Activated T-cell treated with anti-CD3 and anti-CD28 coated beads for 24 hours (primary cell): ENCODE data around the gene SPTY2D1.
"Not testable (repeated sequence)": the region's sequence is repeated elsewhere in the genome, so short reads cannot be mapped to it uniquely, and the experiment has no call there.

Source experiments
- DNase-seq: peaks from one replicate; pipeline ENCODE4 v3.0.0-alpha.2; 2020; ENCODE audit warnings: low read depth

Gene SPTY2D1, protein sequence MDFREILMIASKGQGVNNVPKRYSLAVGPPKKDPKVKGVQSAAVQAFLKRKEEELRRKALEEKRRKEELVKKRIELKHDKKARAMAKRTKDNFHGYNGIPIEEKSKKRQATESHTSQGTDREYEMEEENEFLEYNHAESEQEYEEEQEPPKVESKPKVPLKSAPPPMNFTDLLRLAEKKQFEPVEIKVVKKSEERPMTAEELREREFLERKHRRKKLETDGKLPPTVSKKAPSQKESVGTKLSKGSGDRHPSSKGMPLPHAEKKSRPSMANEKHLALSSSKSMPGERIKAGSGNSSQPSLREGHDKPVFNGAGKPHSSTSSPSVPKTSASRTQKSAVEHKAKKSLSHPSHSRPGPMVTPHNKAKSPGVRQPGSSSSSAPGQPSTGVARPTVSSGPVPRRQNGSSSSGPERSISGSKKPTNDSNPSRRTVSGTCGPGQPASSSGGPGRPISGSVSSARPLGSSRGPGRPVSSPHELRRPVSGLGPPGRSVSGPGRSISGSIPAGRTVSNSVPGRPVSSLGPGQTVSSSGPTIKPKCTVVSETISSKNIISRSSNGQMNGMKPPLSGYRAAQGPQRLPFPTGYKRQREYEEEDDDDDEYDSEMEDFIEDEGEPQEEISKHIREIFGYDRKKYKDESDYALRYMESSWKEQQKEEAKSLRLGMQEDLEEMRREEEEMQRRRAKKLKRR

DNA sequence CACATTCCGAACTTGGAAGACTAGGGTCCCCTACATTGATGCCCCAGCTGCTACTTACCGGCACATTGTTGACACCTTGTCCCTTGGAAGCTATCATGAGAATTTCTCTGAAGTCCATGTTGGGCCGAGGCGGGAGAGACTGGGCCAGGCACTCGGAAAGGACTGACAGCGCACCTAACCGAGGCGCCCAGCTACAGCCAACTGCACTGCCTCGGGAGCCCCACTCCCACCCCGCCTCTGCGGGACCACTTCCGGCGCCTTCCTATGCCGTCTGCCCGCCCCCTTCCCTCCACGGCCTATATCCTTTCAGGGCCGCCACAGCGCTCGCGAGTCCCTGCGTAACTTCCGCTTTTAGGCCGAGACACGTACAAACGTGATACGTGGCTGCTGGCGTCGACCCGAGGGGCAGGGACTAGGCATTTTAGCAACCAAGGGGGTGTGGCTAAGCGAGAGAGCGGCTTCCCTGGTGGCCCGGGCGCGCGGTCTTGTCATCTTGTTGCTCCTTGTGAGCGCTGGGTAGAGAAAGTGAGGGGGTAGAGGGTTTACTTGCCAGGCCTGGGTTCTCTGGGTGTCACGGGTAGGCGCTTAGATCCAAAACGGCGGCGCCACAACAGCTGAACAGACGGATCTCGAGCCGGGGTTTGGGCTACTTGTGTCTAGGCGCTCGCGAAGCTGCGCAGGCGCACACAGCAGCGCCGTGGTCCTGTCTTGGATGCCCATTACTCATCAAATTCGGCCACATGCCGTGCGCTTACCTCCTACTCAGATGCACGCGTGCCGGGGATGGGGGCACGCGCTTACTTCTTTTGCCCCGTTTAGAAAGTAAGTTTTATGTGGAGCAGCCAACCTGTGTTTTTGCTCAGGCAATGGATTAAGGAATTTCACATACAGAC lies at the start of gene SPTY2D1:
SPTY2D1 (minus strand) TSS at position 203 of the 893 bp plus-strand sequence; CDS start at position 118, 85 bp downstream.
- DNase-seq = peak; percentile 97

DNA sequence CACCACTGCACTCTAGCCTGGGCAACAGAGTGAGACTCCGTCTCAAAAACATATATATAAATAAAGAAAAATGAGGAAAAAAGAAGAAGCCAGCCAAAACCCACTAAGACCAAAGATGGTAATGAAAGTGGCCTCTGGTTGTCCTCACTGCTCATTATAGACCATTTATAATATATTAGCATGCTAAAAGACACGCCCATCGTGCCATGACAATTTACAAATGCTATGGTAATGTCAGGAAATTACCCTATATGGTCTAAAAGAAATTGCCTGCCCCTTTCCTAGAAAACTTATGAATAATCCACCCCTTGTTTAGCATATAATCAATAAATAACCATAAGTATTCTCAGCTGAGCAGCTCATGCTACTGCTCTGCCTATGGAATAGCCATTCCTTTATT lies 48.3 kb upstream of the SPTY2D1 start:
- DNase-seq = no peak

DNA sequence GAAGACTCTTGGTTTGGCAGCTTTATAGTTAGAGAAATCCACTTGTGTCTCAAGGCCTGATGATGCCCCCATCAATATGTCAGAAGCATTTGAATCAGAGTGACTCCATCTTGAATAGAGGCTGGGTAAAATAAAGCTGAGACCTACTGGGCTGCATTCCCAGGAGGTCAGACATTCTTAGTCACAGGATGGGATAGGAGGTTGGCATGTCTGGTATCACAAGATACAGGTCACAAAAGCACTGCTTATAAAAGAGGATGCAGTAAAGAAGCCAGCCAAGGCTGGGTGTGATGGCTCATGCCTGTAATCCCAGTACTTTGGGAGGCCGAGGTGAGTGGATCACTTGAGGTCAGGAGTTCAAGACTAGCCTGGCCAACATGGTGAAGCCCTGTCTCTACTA lies 47.8 kb upstream of the SPTY2D1 start:
- not testable (repeated sequence) for DNase-seq

DNA sequence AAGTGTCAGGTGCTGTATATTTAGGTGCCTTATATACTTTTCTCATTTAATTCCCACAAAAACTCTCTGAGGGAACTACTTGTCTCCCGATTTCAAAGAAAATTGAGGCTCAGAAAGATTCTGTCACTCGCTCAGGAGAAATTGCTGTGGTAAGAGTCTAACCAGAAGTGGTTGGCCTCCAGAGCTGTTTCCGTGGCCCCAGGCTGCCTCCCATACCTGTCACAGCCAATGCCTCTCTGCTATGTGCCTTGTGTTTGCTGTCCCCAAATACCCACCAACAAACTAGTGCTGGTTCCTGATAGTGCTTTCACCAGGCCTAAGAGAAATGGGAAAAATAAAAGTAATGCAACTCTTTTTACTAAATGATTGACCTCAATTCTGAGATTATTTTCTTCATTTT lies 43.4 kb upstream of the SPTY2D1 start:
- no peak for DNase-seq

DNA sequence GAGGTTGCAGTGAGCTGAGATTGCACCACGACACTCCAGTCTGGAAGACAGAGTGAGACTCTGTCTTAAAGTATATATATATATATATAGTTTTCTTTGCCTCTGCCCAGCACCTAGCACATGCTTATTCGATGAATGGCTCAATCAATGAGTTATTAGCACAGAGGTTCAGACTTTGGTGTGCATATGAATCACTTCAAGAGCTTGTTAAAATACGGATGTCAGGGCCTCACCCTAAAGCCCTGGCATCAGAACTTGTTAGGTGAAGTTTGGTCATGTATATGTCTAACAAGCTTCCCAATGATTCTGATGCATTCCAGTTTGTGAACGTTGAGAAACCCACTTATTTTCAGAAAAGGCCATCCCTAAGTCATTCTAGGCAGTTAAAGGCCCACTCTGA lies 42.7 kb upstream of the SPTY2D1 start:
- DNase-seq = no peak

DNA sequence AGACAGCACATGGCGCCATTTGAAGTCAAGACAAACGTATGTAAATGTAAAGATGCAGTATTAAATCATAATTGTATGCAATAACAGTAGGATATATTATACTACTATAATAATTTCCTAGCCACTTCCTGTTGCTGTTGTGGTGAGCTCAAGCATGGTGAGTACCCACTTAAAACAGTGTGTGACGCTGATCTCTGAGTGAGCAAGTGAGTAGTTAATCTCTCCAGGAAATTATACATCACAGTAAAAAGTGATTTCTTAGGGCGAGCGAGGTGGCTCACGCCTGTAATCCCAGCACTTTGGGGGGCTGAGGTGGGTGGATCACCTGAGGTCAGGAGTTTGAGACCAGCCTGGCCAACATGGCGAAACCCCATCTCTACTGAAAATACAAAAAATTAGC lies 38.1 kb upstream of the SPTY2D1 start:
- peak; percentile 30 for DNase-seq

DNA sequence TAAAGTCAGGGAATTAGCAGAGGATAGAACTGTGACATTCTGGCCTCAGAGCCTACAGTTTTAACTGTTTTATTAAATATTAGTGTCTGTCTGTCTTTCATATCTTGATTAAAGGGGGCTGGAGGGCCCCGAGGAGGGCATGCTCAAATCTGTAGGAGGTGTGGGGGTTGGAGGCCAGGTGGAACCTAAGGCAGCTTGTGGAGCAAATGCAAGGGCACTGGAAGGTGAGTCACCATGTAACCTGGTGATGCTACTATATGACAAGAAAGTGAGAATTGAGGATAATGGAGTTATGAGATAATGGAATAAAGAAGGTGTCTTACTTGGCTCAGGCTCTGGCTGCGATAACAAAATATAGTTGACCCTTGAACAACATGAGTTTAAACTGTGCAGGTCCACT lies 37.1 kb upstream of the SPTY2D1 start:
- DNase-seq = no peak

DNA sequence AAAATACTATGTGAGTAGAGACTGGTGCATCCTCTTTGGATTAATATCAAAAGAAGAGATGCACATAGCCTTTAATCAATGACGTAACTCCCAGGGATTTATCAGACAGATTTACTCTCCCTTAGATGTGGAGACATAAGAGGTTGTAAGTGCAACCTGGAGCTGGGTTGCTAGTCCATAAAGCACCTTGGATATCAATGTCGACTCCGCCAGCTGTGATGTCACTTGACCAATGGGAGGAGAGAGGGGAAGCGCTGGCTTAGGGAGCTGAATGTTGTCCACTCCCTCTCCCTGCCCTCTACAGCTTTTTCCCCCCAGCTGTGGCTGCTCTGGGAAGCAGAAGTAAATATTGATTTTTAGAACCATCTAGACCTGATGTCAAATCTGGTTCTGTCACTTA lies 35.6 kb upstream of the SPTY2D1 start:
- DNase-seq = no peak

DNA sequence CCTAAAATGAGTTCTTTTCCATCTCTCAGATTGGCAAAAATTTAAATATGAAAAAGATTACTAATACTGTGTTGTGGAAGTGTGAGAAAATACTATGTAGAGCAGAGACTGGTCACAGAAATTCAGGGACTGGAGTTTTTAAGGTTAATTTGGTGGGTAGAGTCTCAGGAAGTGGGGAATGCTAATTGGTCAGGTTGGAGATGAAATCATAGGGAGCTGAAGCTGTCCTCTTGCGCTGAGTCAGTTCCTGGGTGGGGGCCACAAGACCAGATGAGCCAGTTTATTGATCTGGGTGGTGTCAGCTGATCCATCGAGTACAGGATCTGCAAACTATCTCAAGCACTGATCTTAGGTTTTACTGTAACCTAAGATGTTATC lies 35.1 kb upstream of the SPTY2D1 start:
- DNase-seq = peak; percentile 21

DNA sequence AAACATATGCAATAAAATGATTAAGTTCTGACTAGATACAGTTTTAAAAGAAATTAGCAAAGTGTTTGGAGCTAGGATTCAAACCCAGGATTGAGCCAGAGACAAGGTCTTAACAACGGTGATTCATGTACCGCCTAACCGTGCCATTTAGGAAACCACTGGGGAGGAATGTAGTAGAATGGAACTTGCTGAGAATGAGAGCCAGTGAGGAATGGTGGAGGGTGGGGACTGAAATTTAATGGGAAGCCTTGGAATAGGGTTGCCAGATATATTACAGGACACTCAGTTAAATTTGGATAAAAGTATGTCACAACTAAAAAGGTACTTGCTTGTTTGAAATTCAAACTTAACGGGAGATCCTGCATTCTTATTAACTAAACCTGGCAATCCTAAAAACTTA lies 34.0 kb upstream of the SPTY2D1 start:
- no peak for DNase-seq

DNA sequence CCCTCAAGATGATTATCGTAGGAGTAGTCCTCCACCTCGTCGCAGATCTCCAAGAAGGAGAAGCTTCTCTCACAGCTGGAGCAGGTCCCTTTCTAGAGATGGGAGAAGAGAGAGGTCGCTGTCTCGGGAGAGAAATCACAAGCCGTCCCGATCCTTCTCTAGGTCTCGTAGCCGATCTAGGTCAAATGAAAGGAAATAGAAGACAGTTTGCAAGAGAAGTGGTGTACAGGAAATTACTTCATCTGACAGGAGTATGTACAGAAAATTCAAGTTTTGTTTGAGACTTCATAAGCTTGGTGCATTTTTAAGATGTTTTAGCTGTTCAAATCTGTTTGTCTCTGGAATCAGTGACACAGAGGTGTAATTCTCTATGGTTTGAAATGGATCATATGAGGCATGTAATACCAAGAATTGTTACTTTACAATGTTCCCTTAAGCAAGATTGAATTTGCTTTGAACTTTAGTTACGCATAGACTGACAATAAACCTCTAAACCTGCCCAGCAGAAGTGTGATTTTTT lies 31.3 kb upstream of the SPTY2D1 start:
- not testable (repeated sequence) for DNase-seq

DNA sequence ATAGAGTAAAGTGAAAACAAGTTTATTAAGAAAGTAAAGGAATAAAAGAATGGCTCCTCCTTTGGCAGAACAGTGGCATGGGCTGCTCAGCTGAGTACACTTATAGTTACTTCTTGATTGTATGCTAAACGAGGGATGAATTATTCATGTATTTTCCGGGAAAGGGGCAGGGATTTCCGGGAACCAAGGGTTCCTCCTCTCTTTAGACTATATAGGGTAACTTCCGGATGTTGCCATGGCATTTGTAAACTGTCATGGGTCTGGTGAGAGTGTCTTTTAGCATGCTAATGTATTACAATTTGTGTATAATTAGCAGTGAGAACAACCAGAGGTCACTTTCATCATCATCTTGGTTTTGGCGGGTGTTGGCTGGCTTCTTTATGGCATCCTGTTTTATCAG lies 23.5 kb upstream of the SPTY2D1 start:
- DNase-seq = no peak

DNA sequence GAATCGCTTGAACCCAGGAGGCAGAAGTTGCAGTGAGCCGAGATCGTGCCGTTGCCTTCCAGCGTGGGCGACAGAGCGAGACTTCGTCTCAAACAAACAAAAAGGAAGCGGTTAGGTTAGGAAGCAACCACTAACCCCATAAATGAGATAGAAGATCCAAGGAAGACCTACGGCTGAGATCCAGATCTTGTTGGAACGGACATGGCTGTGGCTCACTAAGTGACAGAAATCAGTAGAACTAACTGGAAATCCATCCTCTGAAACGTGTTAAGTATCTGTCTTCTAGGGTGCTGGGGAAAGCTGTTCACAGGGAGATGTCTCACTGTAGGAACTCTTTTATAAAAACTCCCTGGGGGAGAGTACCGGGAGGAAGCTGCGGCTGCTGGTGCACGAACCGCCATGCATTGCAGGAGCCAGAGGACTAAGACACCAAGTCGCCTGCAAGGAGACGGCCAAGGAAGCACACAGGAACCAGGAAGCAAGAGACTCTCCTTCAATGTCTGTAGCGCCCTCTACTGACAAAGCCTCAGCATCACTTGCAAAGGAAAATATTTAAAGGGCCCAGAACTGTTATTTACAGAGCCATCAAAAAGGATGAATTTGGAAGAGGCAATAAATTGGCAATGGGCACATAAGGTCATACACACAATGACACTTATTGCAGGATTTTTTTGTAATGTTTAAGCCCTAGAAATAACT lies 16.9 kb upstream of the SPTY2D1 start:
- DNase-seq = no peak

DNA sequence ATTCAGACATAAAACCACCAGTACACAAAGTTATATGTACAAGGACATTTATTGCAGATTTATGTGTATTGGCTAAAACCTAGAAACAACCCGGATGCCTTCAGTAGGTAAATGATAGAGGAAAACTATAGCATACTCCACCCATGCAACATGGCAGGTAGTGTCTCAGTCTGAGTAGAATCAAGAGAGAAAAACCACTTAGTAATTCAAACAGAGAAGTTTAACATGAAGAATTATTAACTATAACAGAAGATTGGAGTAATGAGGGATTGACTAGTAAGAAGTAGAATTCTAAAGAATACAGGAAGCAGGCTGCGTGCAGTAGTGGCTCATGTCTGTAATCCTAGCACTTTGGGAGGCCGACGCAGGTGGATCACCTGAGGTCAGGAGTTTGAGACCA lies 16.2 kb upstream of the SPTY2D1 start:
- DNase-seq = no peak

DNA sequence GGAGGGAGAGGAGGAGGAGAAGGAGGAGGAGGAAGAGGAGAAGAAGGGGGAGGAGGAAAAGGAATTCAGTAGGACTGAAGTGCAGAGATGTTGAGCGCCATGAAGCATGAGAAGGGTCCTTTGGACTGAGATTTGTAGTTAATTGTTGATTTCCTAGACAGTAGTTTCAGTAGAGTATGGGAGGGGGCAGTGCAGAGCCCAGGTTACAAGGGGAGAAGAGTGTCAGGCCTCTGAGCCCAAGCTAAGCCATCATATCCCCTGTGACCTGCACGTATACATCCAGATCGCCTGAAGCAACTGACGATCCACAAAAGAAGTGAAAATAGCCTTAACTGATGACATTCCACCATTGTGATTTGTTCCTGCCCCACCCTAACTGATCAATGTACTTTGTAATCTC lies 8.9 kb upstream of the SPTY2D1 start:
- not testable (repeated sequence) for DNase-seq

DNA sequence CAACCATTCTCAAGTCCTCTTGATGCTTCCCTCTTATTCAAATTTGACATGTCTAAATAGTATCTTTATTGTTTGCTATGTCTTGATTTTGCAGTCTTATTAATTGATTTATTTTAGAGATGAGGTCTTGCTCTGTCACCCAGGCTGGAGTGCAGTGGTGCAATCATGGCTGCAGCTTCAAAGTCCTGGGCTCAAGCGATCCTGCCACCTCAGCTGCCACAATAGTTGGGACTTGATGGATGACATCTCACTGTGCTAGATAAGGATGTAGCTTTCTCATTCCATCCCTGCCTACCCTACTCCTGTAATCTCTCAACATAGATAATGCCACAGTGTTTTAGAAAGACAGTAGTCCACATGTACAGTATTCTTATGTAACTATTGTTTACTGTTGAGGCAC lies 7.5 kb upstream of the SPTY2D1 start:
- no peak for DNase-seq

DNA sequence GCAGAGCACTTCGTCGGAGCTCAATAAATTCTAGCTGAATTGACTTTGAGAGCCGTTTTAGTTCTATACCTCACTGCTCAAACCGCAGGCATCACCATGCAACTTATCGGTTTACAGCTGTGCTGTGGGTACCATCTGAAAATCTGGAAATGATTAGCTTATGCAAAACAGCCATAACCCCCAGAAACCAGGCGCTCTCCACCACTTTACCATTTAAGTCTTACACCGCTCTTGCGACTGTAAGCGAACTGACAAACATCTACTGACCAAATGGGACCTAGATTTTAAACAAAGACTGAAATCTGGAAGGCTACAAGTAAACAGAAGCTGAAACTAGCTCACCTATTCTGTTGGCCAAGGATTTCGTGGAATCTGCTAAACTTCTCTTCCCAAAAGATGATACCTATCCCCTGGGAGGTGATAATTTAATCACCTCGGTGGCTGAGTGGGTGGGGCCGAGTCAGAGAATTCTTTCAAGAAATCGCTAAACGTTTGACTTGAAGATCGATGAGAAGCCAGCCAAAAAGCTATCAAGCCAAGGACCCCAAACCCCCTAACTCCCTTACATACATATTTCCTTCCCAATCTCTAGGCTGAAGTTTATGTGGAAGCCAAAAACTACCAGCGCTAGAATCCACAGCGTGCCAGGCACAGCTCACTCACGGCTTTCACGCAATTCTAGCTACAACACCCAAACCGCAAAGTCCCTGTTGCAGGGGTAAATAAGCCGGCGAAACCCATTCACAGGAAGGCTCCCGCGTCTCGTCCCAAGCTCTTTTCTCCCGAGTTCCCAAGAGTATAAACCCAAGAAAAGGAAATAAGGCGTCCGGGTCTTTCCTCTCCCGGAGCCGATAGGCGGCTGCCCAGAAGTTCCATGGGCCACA lies 644 bp downstream of the SPTY2D1 start:
- DNase-seq = peak; percentile 17

DNA sequence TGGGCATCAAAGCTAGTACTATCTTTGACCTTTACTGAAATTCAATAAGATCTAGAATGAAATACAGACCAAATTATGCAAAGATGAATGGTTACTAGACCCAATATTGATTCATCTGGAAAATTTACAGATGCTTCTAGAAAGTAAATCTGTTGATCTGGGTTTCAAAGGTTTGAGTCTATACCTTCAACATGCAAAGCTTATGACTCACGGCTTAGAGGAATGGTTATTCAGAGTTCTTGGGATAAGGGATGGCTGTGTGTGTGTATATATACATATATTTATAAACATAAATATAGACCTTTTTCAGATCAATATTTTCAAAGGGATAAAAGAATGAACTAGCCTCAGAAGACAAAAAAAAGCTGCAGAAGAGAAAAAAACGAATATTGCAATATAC lies 1.3 kb downstream of the SPTY2D1 start:
- DNase-seq = no peak

DNA sequence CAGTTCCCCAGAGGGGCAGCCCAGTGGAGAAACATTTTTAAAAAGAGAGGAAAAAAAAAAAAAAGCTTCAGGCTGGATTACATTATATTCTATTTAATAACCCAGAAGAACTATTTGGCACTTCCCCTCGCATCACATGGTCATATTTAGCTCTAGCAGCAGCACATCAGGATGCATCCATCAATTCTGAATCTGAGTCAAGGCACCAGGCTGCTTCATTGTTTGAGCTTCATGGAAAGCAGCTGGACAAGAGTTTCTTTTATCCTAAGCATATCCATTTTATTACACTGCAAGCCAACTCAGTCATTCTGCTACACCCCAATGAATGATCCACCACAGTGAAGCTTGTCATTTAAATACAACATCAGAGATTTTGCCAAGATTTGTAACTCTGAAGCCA lies 10.0 kb downstream of the SPTY2D1 start:
- no peak for DNase-seq

DNA sequence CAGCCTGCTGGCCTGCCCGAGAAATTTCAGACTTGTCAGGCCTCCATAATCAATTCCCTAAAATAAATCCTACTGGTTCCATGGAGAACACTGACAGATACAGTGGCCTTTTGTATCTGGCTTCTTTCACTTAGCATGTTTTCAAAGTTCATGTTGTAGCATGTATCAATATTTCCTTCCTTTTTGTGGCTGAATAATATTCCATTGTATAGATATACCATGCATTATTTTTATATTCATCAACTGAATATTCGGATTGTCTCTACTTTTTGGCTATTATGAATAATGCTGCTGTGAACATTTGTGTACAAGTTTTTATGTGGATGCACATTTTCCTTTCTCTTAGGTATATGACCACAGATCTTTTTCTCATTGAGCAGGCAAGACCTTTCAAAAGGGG lies 10.4 kb downstream of the SPTY2D1 start:
- no peak for DNase-seq
